NCI-H146 (cell line): ENCODE results near the gene ALDH7A1.
"Not testable (repeated sequence)": the region's sequence is repeated elsewhere in the genome, so short reads cannot be mapped to it uniquely, and the experiment has no call there.

Experiments used
- DNase-seq: peaks from one replicate; lab custom pipeline; 2025; lab: John Stamatoyannopoulos, UW

The ALDH7A1 gene

DNA sequence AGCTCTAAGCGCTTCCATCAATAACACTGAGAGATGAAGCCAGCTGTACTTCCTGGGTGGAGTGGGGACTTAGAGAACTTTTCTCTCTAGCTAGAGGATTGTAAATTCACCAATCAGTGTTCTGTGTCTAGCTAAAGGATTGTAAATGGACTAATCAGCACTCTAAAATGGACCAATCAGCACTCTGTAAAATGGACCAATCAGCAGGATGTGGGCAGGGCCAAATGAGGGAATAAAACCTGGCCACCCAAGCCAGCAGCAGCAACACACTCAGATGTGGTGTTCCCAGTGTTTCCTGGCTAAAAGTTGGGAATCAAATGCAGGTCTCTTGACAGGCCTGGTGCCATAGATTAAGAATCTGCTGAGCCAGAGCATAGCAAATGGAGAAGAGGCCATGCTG is 60.5 kb downstream of the ALDH7A1 start:
- no peak for DNase-seq

DNA sequence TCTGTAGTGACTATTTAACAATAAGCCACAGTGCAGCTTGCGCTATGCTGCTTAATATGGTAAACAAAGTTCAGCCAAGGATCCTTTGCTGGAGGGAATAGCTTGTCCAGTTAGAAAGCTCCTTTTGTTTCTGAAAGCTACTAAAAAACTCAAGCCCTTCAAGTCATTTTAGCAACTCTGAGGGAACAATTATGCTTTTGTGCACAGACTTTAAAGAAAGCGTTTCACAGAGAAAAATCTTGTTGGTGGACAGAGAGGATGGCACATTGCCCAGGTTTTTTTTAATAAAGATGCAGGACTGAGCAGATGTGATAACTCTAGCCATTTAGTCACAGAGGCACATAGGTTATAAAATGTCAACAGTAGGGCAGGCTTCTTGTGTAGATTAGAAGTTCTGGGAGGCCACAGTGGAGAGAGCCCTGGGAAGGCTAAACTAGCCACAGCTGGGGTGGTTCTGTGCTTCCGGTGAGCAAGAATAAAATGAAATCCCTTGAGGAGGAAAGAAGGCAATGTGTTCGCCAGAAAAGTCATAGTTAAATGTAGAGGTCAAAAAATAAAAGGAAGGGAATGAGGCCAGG is 63.4 kb downstream of the ALDH7A1 start:
- no peak for DNase-seq

GRCh38 chr5:126527892-126528291 is 67.1 kb downstream of the ALDH7A1 start:
- no peak for DNase-seq

DNA sequence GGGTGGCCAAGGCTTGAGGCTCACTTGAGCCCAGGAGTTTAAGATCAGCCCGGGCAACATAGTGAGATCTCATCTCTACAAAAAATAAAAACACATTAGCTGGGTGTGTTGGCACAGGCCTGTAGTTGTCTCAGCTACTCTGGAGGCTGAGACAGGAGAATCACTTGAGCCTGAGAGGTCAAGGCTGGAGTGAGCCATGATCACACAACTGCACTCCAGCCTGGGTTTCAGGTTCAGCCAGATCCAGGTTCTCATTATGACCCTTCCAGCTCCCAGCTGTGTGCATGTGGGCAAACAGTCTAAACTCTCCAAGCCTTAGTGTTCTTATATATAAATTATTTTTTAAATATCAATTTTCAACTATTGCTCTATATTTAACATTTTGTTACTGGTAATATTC is 67.9 kb downstream of the ALDH7A1 start:
- no peak for DNase-seq

DNA sequence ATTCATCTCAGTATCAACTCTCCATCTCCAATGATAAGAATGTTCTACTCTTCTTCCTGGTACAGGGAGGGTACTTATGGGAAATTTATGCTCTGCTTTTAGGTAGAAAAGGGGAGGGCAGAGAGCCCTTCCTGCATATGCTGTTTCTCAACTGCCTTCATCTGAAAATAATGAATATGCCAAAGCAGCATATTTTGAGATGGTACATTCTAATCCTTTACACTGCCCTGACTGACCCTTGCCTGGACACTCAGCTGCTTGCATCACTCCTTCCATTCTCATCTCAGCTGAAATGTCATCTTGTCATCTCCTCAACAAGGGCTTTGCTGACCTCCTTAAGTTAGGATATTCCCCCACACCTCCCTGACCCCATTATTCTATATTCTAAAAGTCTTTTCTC is 68.5 kb downstream of the ALDH7A1 start:
- no peak for DNase-seq

- DNase-seq = no peak
Measured at GRCh38 chr5:126525630-126526245, 69.3 kb downstream of the ALDH7A1 start.

DNA sequence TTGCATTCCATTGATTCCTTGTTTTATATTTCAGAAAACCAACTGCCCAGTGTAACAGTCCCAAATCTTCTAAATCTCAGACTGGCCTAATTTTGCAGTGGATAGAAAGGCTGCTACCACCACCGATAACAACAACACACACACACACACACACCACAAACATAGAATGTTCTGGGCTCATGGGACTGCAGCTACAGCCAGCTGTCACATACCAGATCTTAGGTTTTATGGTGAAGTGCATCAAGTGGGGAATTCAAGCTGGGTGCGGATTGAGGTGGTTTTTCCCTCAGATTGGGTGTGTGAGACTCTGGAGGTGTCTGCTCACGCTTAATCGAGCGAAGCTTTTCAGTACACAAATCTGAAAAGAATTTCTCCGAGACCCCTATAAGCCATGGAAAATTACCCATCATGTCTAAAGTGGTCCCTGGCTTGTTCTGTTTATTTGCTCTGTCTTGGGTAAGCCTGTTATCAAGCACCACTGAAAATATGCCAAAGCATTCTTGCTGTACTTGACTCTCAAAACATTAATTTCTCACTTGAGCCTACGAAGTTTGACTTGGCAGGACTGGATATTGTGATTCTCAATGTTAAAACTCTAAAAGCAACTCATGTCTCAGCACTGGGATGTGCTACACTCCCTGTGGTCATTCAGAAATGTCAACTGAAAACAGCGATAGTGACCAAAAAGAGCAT is 71.1 kb downstream of the ALDH7A1 start:
- DNase-seq = no peak

DNA sequence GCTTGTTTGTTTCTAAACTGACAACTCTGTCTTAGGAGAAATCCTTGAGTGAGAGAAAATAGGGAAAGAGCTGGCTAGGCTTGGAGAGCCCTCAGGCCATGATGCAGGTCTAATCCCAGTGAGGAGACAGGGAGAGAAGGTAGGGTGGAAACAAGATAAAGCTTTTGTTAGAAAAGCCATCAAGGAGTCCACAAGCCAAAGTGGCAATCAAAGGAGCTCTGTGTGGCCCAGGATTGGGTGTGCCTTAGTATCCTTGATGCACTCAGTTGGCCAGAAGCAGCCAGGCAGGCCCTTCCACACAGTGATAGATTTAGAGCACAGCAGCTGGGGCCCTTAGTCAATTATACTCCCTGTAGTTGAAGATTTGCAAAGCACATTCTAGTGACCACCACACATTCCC is 73.9 kb downstream of the ALDH7A1 start:
- DNase-seq = no peak

DNA sequence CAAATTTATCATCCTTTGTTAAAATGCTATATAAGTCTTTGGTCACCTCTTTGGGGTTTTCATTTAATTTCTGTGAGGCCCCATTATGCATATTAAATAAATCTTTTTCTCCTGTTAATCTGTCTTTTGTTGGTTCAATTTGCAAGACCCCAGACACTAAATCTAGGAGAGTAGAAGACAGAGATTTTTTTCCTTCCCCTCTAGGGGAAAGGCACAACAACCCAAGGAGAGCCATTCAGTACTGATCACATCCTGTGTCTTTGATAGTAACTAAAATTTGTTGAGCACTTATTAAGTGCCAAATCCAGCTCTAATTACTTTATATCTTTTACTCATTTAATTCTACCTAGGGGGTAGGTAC is 74.4 kb downstream of the ALDH7A1 start:
- DNase-seq = no peak

GRCh38 chr5:126519637-126520592 is 75.1 kb downstream of the ALDH7A1 start:
- no peak for DNase-seq

- DNase-seq = not testable (repeated sequence)
Measured at GRCh38 chr5:126519223-126519622, 75.8 kb downstream of the ALDH7A1 start.

- DNase-seq = no peak
Measured at GRCh38 chr5:126516852-126517251, 78.2 kb downstream of the ALDH7A1 start.

GRCh38 chr5:126516133-126516532 is 78.9 kb downstream of the ALDH7A1 start:
- DNase-seq = peak; percentile 39

DNA sequence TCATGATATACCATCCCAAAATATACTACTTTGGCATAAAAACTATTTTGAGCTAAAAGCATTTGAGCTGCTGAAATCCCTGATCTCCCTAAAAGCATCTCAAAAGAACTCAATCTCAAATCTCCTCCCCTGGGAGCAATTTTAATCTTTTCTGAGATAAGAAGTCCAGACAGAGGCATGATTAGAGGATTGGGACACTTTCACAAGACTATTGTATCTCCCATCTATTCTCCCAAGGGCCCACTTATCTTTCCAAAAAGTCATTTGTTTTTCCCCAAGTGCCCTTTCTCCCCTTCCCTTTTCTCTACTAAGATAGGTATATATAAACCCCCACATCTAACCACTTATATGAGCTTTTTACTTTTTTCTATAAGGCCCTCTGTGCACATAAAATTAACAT is 79.7 kb downstream of the ALDH7A1 start:
- DNase-seq = no peak

- DNase-seq = no peak
Measured at GRCh38 chr5:126514558-126515141, 80.4 kb downstream of the ALDH7A1 start.

GRCh38 chr5:126514131-126514557 is 80.9 kb downstream of the ALDH7A1 start:
- no peak for DNase-seq

DNA sequence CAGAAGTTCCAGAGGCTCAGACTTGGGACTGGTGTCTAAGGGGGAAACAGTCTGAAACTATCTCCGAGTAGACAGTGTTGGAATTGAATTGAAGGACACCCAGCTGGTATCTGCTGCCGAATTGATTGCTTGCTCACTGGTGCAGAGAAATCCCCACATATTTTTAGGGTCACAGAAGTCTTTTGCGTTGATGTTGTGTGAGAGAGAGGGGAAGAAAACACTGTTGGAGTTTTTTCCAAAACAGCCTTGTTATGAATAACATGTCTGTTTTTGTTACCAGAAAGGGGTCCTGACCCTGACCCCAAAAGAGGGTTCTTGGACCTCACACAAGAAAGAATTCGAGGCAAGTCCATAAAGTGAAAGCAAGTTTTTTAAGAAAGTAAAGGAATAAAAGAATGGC is 81.3 kb downstream of the ALDH7A1 start:
- DNase-seq = no peak

- DNase-seq = no peak
Measured at GRCh38 chr5:126513302-126513701, 81.7 kb downstream of the ALDH7A1 start.

DNA sequence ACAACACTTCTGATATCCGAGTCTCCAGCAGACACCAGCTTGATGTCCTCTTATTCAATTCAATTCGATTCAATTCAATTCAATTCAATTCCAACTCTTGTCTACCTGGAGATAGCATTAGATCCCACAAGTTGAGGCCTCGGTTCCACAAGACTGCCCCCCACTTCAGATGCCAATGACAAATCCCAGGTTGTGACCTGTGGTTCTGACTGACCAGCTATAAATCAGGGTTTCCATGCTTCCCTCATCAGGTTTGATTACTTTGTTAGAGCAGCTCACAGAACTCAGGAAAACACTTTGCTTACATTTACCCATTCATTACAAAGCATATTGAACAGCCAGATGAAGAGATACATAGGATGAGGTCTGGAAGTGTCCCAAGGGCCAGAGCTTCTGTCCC is 82.6 kb downstream of the ALDH7A1 start:
- DNase-seq = no peak

DNA sequence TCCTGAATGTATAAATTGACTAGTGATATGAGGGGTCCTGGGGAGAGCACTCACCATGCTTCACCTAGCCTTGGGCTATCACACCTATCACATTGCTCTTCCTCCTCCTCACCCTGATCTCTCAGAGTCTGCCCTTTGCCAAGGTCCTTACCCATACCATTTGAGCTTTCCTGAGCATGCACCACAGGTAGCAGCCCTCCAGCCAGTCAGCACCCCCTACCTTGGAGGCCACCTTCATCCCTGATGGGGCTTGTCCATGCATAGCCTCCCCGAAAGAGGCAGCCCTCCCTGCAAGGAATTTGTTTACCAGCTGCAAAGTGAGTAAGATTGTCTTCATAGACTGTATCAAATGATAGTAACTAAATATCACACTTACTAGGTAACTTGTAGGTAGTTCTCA is 83.1 kb downstream of the ALDH7A1 start:
- DNase-seq = no peak

- no peak for DNase-seq
Measured at GRCh38 chr5:126509339-126509738, 85.7 kb downstream of the ALDH7A1 start.

- no peak for DNase-seq
Measured at GRCh38 chr5:126508962-126509279, 86.1 kb downstream of the ALDH7A1 start.
